Fibroblast of skin of left quadriceps (primary cell): ENCODE data around the gene RNF217.
"Not testable (repeated sequence)": the region's sequence is repeated elsewhere in the genome, so short reads cannot be mapped to it uniquely, and the experiment has no call there.

ENCODE experiments used
- DNase-seq, 2 experiments: peaks; one replicate each; pipeline ENCODE4 v3.0.0-alpha.2; 2013; ENCODE audit warnings: low read depth in 2 of 2

The RNF217 gene, protein sequence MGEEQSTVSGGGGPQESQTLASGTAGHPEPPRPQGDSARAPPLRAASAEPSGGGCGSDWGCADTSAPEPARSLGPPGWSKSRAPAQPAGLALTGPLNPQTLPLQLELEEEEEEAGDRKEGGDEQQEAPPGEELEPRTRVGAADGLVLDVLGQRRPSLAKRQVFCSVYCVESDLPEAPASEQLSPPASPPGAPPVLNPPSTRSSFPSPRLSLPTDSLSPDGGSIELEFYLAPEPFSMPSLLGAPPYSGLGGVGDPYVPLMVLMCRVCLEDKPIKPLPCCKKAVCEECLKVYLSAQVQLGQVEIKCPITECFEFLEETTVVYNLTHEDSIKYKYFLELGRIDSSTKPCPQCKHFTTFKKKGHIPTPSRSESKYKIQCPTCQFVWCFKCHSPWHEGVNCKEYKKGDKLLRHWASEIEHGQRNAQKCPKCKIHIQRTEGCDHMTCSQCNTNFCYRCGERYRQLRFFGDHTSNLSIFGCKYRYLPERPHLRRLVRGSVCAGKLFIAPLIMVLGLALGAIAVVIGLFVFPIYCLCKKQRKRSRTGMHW

DNA sequence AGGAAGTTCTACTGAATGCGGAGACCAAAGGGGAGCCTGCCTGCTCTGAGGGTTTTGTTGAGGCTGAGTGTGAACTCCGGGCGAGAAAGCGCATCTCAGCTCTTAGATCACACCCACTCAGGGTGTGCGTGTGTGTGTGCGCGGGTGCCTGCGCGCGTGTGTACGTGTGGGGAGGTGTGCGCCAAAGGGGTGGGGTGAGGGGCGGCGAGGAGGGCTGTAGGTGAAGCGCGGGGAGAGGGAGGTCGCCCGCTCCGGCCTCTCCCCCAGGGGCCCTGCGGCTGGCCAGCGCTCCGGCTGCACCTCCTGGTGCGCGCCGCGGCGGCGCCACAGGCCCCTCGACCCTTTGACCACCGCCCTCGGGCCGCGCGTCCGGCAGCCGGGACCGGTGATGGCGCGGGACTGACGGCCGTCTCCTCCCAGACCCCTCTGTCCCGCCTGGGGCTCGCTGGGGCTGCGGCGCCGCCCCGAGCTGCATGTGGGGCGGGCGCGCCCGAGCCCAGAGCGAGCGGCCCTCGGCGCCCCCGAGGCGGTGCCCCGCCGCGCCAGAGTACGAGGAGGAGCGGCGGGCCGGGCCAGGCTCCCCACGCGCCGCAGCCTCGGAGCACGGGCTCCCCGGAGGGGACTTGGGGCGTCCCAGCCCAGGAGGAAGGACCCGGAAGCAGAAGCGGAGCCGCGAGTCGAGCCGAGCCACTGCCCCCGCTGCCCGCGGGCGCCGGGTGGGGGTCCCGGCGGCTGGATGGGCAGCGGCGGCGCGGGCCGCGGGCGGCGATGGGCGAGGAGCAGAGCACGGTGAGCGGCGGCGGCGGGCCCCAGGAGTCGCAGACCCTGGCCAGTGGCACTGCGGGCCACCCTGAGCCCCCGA lies at the start of gene RNF217:
Gene RNF217, plus strand, starts transcription at position 661 of the 862 bp plus-strand sequence. Its CDS starts 108 bp downstream, at position 769.
- DNase-seq = peak in 1 of 2 experiments; percentile 55

DNA sequence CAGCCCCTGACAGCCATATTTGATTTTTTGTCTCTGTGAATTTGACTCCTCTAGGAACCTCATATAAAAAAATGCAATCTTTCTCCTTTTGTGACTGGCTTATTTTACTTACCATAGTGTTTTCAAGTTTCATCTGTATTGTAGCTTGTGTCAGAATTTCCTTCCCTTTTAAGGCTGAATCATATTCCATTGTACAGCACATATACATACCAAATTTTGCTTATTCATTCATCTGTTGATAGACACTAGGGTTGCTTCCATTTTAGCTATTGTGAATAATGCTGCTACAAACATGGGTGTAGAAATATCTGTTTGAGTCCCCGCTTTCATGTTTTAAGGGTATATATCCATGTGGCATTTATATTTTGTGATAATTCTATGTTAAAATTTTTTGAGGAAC lies 49.2 kb upstream of the RNF217 start:
- DNase-seq = no peak

DNA sequence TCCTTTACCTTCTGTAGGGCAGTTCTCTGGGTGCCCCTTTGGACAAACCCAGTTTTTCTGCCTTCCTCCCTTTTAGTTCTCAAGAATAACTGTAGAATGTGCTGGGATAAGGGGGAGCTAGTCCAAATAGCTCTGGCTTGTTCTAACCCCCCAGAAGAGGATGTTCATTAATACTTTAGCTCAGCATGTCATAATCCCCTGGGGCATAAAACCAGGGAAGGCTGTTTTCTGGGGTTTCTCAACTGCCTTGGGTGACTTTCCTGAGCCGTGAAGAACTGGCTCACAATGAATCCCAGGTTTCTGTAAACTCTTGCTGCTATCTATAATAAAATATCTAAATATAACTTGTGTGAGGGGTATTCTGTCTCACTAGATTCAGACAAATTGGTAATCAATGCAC lies 44.5 kb upstream of the RNF217 start:
- no peak for DNase-seq

DNA sequence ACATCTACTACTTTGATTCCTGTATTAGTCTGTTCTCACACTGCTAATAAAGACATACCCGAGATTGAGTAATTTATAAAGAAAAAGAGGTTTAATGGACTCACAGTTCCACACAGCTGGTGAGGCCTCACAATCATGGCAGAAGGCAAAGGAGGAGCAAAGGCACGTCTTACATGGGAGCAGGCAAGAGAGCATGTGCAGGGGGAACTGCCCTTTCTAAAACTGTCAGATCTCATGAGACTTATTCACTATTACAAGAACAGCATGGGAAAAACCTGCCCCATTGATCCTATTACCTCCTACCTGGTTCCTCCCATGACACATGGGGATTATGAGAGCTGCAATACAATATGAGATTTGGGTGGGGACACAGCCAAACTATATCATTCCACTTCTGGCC lies 42.5 kb upstream of the RNF217 start:
- not testable (repeated sequence) for DNase-seq

DNA sequence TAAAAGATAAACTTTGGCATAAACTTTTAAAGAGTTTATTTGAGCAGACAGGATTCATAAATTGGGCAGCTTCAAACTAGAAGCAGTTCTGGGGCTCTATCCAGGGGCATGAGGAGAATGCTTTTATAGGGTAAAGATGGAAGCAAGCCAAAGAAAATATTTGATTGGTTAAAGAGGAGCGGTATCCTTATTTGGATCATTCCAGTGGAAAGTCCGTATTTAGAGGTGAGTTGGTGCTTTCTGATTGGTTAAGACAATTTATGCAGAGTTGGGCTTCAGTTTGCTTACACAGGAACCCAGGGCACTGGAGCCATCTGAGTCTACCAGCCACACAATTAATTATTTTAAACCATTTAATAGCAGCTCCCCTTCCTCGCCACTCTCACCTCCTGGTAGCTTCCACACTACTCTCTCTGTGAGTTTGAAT lies 37.9 kb upstream of the RNF217 start:
- no peak for DNase-seq

DNA sequence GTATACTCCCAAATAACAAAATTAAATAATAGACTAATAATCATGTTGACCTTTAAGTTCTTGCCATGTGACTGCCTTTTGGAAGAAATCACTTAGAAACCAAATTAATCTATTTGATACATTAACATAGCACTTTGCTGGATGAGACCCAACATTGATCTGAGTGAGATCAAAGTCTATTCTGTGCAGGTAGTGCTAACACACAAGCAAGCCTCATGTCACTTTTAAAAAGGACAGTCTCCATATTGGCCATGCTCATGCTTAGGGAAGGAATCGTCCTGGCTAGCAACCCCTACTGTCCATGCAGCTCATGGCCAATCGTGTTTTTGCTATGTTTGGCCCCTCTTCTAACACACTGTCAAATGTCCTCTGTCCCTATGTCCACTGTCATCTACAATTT lies 35.8 kb upstream of the RNF217 start:
- no peak for DNase-seq

DNA sequence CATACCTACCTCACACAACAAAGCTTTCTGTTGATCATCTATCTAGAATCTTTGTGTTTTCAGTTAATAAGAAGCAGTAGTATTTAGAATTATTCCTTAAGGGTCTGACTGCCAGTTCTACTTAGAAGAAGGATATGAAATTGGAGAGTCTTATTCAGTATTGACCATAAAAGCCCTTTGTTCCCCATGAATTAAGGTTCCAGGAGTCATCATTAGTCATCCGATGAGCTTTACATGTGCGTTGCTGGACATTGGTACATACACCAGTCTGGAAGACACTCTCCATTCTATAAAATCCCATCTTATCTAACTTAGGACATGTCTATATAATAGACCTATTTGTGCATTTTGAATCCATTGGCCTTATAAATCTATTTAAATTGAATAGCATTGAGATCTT lies 34.4 kb upstream of the RNF217 start:
- DNase-seq = no peak

DNA sequence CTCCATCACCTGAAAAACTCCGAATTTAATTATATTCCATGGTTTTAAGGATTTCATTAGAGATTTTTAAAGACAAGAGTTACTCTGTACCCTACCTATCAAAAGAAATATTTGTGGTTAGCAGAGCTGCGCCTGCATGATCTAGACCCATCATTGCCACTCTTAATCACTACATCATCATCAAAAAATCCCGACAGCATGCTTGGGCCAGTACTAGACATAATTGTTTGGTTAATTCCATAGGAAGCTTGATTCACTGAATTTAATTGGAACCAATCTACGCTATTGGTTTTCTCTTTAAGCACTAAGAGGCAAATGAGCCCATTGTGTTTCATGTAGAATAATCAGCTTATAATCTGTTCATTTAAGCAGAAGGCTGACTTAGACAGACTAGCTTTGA lies 33.4 kb upstream of the RNF217 start:
- DNase-seq = no peak

DNA sequence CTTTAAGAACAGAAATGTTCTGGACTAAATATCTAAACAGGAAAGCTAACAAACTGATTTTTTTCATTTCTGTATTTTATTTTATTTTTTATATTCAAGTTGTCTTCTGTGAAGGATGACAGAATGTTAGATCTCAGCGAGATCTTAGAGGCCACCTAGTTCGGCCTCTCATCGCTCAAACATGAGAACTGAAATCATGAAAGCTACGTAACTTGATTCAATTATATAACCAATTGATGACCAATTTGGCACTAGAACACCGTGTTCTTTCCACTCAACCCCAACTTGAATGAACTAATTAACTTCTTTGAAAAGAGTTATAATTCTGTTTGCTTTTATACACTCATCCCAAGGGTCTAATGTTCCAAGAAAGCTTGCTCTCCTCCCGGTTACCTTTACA lies 24.6 kb upstream of the RNF217 start:
- DNase-seq = no peak

DNA sequence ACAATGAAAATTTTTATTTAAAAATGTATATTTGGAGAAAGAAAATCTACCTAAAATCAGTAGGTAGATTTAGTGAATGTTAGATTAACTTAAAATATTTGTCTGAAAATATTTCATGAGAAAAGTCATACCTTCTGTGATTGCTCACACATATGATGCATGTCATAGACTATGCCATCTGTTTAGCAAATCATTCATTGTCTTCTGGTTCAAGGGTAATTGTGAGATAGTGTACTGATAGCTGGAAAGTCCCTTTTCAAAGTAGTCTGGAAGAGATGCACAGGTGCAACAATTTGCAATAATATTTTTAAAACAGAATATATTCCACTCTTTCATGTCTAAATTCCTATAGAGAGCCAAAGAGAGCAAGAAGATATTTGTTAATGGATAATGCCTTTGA lies 21.0 kb upstream of the RNF217 start:
- DNase-seq = no peak

DNA sequence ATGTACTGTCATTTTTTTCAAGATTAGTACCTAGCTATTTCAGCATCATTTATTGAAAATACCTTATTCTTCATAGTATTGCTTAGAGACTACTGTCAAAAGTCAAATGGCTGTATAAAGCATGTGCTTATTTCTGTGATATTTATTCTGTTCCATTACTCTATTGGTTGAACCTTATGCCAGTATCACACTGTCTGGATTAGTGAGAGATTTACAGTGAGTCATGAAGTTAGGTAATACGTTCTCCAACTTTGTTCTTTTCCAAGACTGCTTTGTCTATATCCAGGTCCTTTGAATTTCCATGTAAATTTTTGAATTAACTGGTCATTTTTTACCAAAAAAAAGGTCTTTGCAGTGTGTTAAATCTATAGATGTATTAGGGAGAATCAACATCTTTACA lies 18.6 kb upstream of the RNF217 start:
- no peak for DNase-seq

DNA sequence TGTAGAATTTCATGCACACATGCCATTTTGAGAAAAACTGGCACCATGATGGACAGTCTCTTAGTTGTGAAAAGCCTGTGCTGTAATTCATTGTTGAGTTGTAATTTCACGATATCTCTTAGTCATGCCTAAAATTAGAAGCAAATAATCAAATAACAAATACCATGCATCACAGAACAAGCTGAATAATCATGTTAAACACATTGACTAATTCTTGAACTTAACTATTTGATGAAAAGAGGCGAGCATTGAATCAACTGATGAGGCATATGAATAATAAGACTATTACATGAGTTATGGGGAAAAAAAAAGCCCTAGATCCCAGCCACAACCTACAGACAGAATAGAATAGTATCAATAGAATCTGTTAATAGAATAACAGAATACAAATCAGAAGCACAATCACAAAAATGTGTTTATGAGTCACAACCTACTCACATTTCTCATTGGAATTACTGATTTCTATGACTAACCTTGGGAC lies 14.2 kb upstream of the RNF217 start:
- DNase-seq = no peak

DNA sequence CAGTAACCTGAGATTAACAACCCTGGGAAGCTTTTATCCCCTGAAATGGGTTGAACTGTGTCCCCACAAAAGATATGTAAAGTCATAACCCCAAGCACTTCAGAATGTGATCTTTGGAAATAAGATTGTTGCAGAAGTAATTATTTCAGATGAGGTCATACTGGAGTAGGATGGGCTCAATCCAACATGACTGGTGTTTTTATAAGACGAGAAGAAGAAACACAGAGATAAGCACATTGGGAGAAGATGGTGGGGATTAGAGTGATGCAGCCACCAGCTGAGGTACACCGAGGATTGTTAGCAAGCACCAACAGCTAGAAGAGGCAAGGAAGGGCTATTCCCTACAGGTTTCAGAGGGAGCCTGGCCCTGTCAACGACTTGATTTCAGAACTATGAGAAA lies 12.5 kb upstream of the RNF217 start:
- no peak for DNase-seq

DNA sequence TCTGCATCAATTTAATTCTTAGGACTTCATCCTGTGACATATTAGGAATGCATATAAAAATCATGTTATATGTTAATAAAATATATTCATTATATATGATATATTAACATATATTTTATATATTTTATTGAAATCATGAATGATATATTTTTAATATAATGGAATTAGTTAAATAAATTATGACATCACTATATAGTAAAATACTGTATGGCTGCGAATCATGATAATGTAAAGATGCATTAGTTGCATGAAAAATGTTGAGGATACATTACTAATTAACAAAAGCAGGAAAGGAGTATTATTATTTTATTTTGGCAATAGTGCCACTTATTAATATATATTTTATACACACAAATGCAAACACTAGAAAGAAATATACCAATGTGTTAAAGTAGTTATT lies 8.4 kb upstream of the RNF217 start:
- DNase-seq = no peak

DNA sequence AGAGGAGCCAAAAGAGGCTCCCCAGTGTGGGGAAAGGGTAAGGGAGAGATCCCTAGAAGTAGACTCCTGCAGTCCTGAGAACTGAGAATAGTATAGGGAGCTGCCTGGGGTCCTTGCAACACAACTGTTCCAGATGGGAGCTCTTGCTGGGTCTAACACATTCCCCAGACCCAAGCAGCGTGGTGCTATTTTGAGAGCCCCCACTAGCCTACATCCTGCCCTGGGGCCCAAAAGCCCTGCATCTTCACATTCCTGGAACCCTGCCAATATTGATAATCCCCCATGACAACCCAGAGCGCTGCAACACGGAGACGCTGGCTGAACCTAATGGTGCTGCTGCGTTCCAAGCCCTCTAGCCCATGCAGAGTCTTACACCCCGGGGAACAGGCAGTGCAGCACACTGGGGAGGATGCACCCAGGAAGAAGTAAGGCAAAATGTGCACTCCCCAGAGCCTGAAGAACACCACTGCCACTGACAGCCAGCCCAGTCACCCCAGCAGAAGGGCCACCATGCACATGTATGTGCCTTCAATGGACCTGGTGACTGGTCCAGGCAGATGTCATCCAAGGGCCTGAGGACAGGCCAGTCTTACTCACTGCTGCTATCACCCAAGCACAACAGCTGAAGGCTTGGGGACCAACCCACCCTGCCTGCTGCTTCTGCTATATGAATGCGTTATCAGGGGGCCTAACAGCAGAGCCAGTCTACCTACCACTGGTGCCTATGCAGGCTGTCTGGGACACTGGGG lies 7.0 kb upstream of the RNF217 start:
- DNase-seq = no peak

DNA sequence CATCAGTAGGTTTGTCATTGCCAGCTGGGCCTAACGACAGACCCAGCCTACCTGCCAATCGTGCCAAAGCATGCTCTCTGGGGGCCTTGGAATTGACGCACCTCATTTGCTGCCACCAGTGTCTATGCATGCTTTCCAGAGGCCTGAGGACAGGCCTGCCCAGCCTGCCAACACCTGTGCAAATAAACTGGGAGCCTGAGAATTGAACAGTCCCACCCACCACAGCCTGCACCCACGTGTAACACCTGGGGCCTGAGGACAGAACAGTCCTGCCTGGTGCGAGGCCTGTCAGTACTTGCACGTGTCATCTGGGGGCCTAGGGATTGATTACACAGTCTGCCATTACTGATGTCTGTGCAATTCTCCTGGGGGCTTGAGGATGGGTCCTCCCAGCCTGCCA lies 6.2 kb upstream of the RNF217 start:
- no peak for DNase-seq

DNA sequence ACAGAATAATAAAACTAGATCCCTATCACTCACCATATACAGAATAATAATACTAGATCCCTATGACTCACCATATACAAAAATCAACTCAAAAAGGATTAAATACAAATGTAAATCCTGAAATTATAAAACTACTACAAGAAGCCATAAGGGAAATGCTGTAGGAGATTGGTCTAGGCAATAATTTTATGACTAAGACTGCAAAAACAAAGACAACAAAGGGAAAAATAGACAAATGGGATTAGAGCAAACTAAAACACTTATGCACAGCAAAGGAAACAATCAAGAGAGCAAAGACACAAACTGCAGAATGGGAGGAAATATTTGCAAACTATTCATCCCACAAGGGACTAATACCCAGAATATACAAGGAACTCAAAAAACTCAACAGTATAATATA lies 4.1 kb upstream of the RNF217 start:
- no peak for DNase-seq

DNA sequence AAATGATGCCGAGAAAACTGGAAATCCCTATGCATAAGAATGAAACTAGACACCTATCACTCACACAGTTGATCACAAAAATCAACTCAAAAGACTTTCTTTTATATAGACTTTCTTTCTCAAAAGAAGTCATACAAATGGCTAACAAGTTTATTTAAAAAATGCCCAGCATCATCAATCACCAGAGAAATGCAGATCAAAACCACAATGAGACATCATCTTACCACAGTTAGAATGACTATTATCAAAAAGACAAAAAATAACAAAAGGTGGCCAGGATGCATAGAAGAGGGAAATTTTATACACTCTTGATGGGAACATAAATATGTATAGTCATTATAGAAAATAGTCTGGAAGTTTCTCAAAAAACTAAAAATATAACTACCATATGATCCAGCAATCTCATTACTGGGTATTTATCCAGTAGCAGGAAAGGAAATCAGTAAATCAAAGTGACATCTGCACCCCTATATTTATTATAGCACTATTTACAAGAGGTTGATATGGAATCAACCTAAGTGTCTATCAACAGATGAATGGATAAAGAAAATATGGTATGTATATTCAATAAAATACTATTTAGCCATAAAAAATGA lies 3.4 kb upstream of the RNF217 start:
- DNase-seq = no peak

DNA sequence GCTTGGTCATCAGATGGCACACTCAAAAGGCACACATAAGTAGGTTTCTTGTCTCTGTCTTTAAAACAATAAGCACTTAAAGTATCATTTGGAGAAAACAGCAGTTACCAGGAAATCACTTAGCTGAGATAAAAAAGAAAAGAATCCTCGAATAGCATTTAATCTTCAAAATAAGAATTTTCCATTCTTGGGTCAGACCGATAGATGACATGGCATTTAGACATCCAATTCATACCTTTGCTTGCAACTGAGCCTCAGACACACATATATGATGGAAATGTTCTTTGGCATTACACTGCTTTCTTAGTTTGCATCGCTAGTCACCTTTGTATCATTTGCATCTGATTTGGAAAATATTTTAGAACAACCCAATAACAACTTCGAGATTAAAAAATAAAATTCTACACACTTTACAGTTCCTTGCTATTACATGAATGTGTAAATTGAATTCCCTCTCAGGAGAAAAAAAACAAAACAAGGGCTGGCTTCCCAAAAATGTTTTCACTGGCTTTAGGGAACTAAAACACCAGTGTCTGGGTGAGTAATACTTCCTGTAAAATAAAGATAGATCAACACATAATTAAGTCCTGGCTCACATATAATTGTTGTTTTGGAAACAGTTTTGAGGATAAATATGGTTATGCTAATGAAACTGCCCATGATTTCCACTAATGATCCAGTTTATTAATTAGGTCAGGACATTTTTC lies 1.3 kb upstream of the RNF217 start:
- DNase-seq = no peak

DNA sequence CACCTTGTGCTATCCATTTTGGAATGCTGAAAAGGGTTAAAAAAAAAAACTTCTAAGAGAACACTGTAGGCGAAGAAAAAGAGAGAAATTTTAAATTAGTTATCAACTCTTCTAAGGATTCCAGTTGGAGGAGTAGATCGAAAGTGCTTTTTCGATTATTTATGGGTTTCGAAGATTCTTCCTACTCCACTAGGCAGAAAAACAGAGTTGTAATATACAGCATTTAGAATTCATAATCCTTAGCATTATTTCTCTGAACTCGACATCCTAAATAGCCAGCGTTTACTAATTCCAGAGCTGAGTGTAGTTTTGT lies 817 bp upstream of the RNF217 start:
- no peak for DNase-seq
